Fibroblast of the aortic adventitia (primary cell): ENCODE results near the gene TCIRG1. TPM values are rescaled to one million over a fixed set of nuclear protein-coding genes. Genes with fewer than 3 reads are reported as not detected.

Experiments used
- DNase-seq: peaks from one replicate; pipeline ENCODE4 v3.0.0-alpha.2; 2010; ENCODE audit warnings: low read depth
- H3K4me3 ChIP-seq: 2 replicates; pipeline ENCODE4 v1.5.1; 2011; ENCODE audit warnings: low read depth, mild to moderate bottlenecking, control low read depth, low read length, moderate library complexity
- CTCF ChIP-seq: IDR thresholded peaks from 2 replicates; pipeline ENCODE4 v1.5.1; 2011; ENCODE audit warnings: mild to moderate bottlenecking, low read length, control low read depth, inconsistent platforms; ENCODE audit not compliant: insufficient read depth
- total RNA-seq: library from RNA; depleted of rRNA; stranded (reverse); fragments of >200 nt; gene quantifications from 2 replicates; pipeline ENCODE4 v1.2.3, GENCODE V29; 2012; ENCODE audit warnings: low replicate concordance

The TCIRG1 gene
- total RNA-seq, 1 donor: 76.0 TPM

GRCh38 chr11:68044898-68045351 lies 6.1 kb downstream of the TCIRG1 start:
- TF ChIP-seq CTCF: no peak
- no peak for DNase-seq
- H3K4me3 ChIP-seq: no peak overlapping the region

- no peak for TF ChIP-seq CTCF
- DNase-seq: no peak
- no peak overlapping the region for H3K4me3 ChIP-seq
Measured at GRCh38 chr11:68047437-68048290, 8.8 kb downstream of the TCIRG1 start.

GRCh38 chr11:68048681-68049508 lies 10.1 kb downstream of the TCIRG1 start:
- TF ChIP-seq CTCF: no peak
- H3K4me3 ChIP-seq: no peak overlapping the region
- DNase-seq: no peak

- DNase-seq: no peak
- no peak for TF ChIP-seq CTCF
- no peak overlapping the region for H3K4me3 ChIP-seq
Measured at GRCh38 chr11:68049509-68050370, 10.9 kb downstream of the TCIRG1 start.

GRCh38 chr11:68050371-68050841 lies 11.6 kb downstream of the TCIRG1 start:
- H3K4me3 ChIP-seq: no peak overlapping the region
- no peak for DNase-seq
- TF ChIP-seq CTCF: no peak
